PC-9 (cell line): ENCODE results near the gene ZFAND3. TPM values are rescaled to one million over a fixed set of nuclear protein-coding genes. Genes with fewer than 3 reads are reported as not detected.

Experiments
- BruUV-seq: library from RNA; stranded (reverse); fragments of 400-500 nt; replicated peaks from 2 replicates; lab custom pipeline; 2021; lab: Mats Ljungman, UMichigan
- CTCF ChIA-PET: fragments of 300-600 bp; sonication (Branson Sonifier 250); formaldehyde crosslinking; loops from one replicate; lab custom pipeline; 2022; ENCODE audit warnings: antibody characterized with exemption; lab: Charles Lee
- POLR2A ChIA-PET: fragments of 300-600 bp; sonication (Branson Sonifier 250); formaldehyde crosslinking; loops from one replicate; lab custom pipeline; 2022; ENCODE audit warnings: antibody characterized with exemption; ENCODE audit not compliant: unreplicated experiment; lab: Charles Lee
- DNase-seq, 2 experiments: peaks; one replicate each; pipeline versions ENCODE4 v3.0.0 to v3.0.0-alpha.2; 2015 to 2022; ENCODE audit warnings: mixed read lengths in 1 of 2
- H2AFZ ChIP-seq: fragments of 200-600 bp; sonication (generic); 2 replicates; pipeline ENCODE4 v1.8.1; 2017; ENCODE audit warnings: antibody characterized with exemption
- H3F3A ChIP-seq: fragments of 200-600 bp; sonication (generic); 2 replicates; pipeline ENCODE4 v1.8.1; 2017; ENCODE audit warnings: antibody characterized with exemption, mild to moderate bottlenecking, low read depth; ENCODE audit not compliant: insufficient read depth
- H3K27ac ChIP-seq: fragments of 200-600 bp; sonication (generic); 2 replicates; pipeline ENCODE4 v1.6.1; 2016; ENCODE audit warnings: mixed run types
- H3K27me3 ChIP-seq: fragments of 200-600 bp; sonication (generic); 2 replicates; pipeline ENCODE4 v1.6.1; 2016; ENCODE audit warnings: low read depth, mixed run types; ENCODE audit not compliant: insufficient read depth
- H3K36me3 ChIP-seq: fragments of 200-600 bp; sonication (generic); 2 replicates; pipeline ENCODE4 v1.6.1; 2016; ENCODE audit warnings: low read depth, mixed run types
- H3K4me1 ChIP-seq: fragments of 200-600 bp; sonication (generic); replicated peaks from 2 replicates; pipeline ENCODE4 v1.6.1; 2016; ENCODE audit warnings: mixed run types; ENCODE audit not compliant: insufficient read depth
- H3K4me2 ChIP-seq: fragments of 200-600 bp; sonication (generic); 2 replicates; pipeline ENCODE4 v1.6.1; 2017; ENCODE audit warnings: mixed run types
- H3K4me3 ChIP-seq: fragments of 200-600 bp; sonication (generic); 2 replicates; pipeline ENCODE4 v1.6.1; 2016; ENCODE audit warnings: mixed run types
- H3K79me2 ChIP-seq: fragments of 200-600 bp; sonication (generic); 2 replicates; pipeline ENCODE4 v1.6.1; 2017; ENCODE audit warnings: low read depth, mixed run types
- H3K9me2 ChIP-seq: fragments of 200-600 bp; sonication (generic); 2 replicates; pipeline ENCODE4 v1.8.1; 2017; ENCODE audit warnings: mild to moderate bottlenecking; ENCODE audit not compliant: insufficient read depth
- H3K9me3 ChIP-seq: fragments of 200-600 bp; sonication (generic); 2 replicates; pipeline ENCODE4 v1.8.1; 2016; ENCODE audit warnings: low read depth; ENCODE audit not compliant: insufficient read depth
- H4K20me1 ChIP-seq: fragments of 200-600 bp; sonication (generic); 2 replicates; pipeline ENCODE4 v1.8.1; 2017; ENCODE audit not compliant: insufficient read depth
- CTCF ChIP-seq: fragments of 200-600 bp; sonication (generic); conservative IDR thresholded peaks from 2 replicates; pipeline ENCODE4 v1.6.1; 2017; ENCODE audit warnings: mixed run types, antibody characterized with exemption, mild to moderate bottlenecking, moderate library complexity
- EZH2 ChIP-seq: fragments of 200-600 bp; sonication (generic); IDR thresholded peaks from 2 replicates; pipeline ENCODE4 v1.8.0; 2017; ENCODE audit warnings: antibody characterized with exemption, low read depth
- intact Hi-C: fragments of 100-400 bp; cut with micrococcal nuclease; formaldehyde crosslinking; loops from one replicate; pipeline ENCODE4 v1.10.0; 2022; ENCODE audit not compliant: unreplicated experiment
- total RNA-seq: library from RNA; stranded (reverse); gene quantifications from 2 replicates; pipeline ENCODE4 v1.2.3, GENCODE V29; 2021

Gene ZFAND3
- total RNA-seq, 1 experiment from 2014 or later = 46.8 TPM

- ChIA-PET POLR2A (no interaction called here), CTCF (no interaction called here)
- Histone ChIP-seq H2AFZ (no peak overlapping the region), H4K20me1 (peaks cover 72% of the 10 kb centered on the region), H3K27me3 (no peaks in the 10 kb centered on the region), H3K4me3 (no peak overlapping the region), H3K9me3 (no peaks in the 10 kb centered on the region), H3K4me1 (peaks cover 16% of the 10 kb centered on the region), H3F3A (no peaks in the 10 kb centered on the region), H3K79me2 (peaks cover 90% of the 10 kb centered on the region), H3K4me2 (no peak overlapping the region), H3K27ac (no peak overlapping the region), H3K36me3 (peaks cover 10% of the 10 kb centered on the region; the same call in 1 of the 2 replicates), H3K9me2 (no peaks in the 10 kb centered on the region)
- BruUV-seq = no TSS peak
- intact Hi-C loops = no loop called here
- TF ChIP-seq CTCF (no peak), EZH2 (no peak)
- no peak for DNase-seq
Observed at GRCh38 chr6:37824170-37824569, 4.6 kb downstream of the ZFAND3 start.

DNA sequence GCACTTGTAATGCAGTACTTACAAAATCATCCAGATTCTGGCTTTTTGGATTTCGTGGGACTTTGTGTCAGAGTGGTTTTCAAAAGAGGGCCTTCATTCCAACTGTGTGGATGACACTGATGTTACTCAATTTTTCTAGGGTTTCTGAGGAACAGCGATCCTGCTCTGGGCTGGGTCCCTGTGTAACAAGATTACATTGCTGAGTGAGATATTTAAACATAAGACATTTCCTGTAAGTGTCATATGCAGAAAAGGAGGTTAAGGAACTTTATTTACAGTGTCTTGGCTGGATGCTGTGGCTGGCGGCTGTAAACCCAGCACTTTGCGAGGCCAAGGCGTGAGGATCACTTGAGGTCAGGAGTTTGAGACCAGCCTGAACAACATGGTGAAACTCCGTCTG is 6.7 kb downstream of the ZFAND3 start:
- POLR2A ChIA-PET = no interaction called here
- TF ChIP-seq CTCF (no peak), EZH2 (no peak)
- BruUV-seq = no TSS peak
- CTCF ChIA-PET = no interaction called here
- Histone ChIP-seq H3K27me3 (no peaks in the 10 kb centered on the region), H3K9me3 (no peaks in the 10 kb centered on the region), H3K9me2 (no peaks in the 10 kb centered on the region), H2AFZ (no peak overlapping the region), H3K79me2 (peaks cover 99% of the 10 kb centered on the region), H3K4me2 (no peak overlapping the region), H3F3A (no peaks in the 10 kb centered on the region), H3K4me1 (peaks cover 12% of the 10 kb centered on the region), H3K4me3 (no peak overlapping the region), H3K27ac (no peak overlapping the region), H4K20me1 (peaks cover 90% of the 10 kb centered on the region), H3K36me3 (peaks cover 10% of the 10 kb centered on the region; the same call in 1 of the 2 replicates)
- no peak for DNase-seq
- intact Hi-C loops = no loop called here

DNA sequence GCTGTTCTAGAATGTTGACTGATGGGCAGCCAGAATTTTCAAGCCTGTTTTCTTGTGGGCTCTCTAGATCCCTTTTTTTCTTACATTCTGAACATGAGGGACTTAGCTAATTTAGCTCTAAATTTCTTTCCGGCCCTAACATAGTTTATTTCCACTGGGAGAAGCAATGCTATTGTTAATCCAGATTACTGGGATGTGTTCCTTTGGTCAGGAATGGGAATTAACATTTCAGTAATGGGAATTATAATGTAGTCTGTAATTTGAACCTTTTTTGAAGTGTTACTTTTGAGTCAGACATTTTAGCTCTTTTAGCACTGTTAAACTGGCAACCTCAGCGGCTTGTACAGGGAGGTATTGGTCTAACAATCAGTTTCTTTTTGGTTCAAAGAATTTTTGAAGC is 7.5 kb downstream of the ZFAND3 start:
- ChIA-PET POLR2A (interaction anchor here (0.6 to 1.0 kb wide), 2 partner anchors 9 to 657 kb away, joined by 3 to 5 read pairs; partner anchors contain the start of gene PIM1), CTCF (no interaction called here)
- no peak overlapping the region for H3K4me3 ChIP-seq
- no peaks in the 10 kb centered on the region for H3K27me3 ChIP-seq
- no peak overlapping the region for H3K4me2 ChIP-seq
- intact Hi-C loops = no loop called here
- no peak for DNase-seq
- peaks cover 10% of the 10 kb centered on the region; the same call in 1 of the 2 replicates for H3K36me3 ChIP-seq
- TF ChIP-seq CTCF (no peak), EZH2 (no peak)
- no peaks in the 10 kb centered on the region for H3K9me3 ChIP-seq
- H4K20me1 ChIP-seq = peaks cover 91% of the 10 kb centered on the region
- no peak overlapping the region for H3K27ac ChIP-seq
- H3K4me1 ChIP-seq = peaks cover 4% of the 10 kb centered on the region; the same call in 1 of the 2 replicates
- no peaks in the 10 kb centered on the region for H3K9me2 ChIP-seq
- peaks cover 99% of the 10 kb centered on the region for H3K79me2 ChIP-seq
- no peak overlapping the region for H2AFZ ChIP-seq
- no peaks in the 10 kb centered on the region for H3F3A ChIP-seq
- BruUV-seq = no TSS peak
